Muscle layer of colon (tissue), 2 donors: ENCODE data around the gene MSI2.

Experiments used
- H3K27ac ChIP-seq: one replicate; pipeline ENCODE4 v1.7.0; 2013; ENCODE audit warnings: low read depth, mild to moderate bottlenecking, low read length, moderate library complexity
- H3K27me3 ChIP-seq, 2 donors: one replicate each; pipeline ENCODE4 v1.7.0; 2013; ENCODE audit warnings: low read length in 2 of 2, mild to moderate bottlenecking in 2 of 2; ENCODE audit not compliant: insufficient read depth in 2 of 2, control insufficient read depth in 1 of 2
- H3K36me3 ChIP-seq: one replicate; pipeline ENCODE4 v1.7.0; 2013; ENCODE audit warnings: mild to moderate bottlenecking, low read length; ENCODE audit not compliant: insufficient read depth
- H3K4me1 ChIP-seq: one replicate; pipeline ENCODE4 v1.7.0; 2013; ENCODE audit warnings: mild to moderate bottlenecking, low read length; ENCODE audit not compliant: insufficient read depth
- H3K4me3 ChIP-seq, 2 donors: one replicate each; pipeline ENCODE4 v1.7.0; 2013; ENCODE audit warnings: low read length in 2 of 2, low read depth in 1 of 2, mild to moderate bottlenecking in 1 of 2, moderate library complexity in 1 of 2
- H3K9ac ChIP-seq: one replicate; pipeline ENCODE4 v1.7.0; 2013; ENCODE audit warnings: low read length
- H3K9me3 ChIP-seq: one replicate; pipeline ENCODE4 v1.7.0; 2013; ENCODE audit warnings: mild to moderate bottlenecking, low read length
- donor health status: abdominal sarcoma.
- donor health status: Adenocarcinoma of cecum.

Gene MSI2

GRCh38 chr17:57247913-57248312 lies 8.4 kb upstream of the MSI2 start:
- H3K36me3 ChIP-seq, result no peaks in the 10 kb centered on the region
- H3K27me3 ChIP-seq, result no peaks in the 10 kb centered on the region
- no peaks in the 10 kb centered on the region for H3K4me1 ChIP-seq
- no peaks in the 10 kb centered on the region for H3K9me3 ChIP-seq
- H3K4me3 ChIP-seq, result no peak overlapping the region
- H3K9ac ChIP-seq, result no peak overlapping the region
- H3K27ac ChIP-seq, result no peak overlapping the region

GRCh38 chr17:57249520-57249919 lies 6.8 kb upstream of the MSI2 start:
- Histone ChIP-seq H3K27me3 (no peaks in the 10 kb centered on the region), H3K27ac (no peak overlapping the region), H3K9me3 (no peaks in the 10 kb centered on the region), H3K36me3 (no peaks in the 10 kb centered on the region), H3K9ac (no peak overlapping the region), H3K4me3 (no peak overlapping the region), H3K4me1 (no peaks in the 10 kb centered on the region)

GRCh38 chr17:57251211-57251787 lies 5.0 kb upstream of the MSI2 start:
- no peak overlapping the region for H3K9ac ChIP-seq
- H3K27ac ChIP-seq, result no peak overlapping the region
- H3K27me3 ChIP-seq, result no peaks in the 10 kb centered on the region
- H3K36me3 ChIP-seq, result no peaks in the 10 kb centered on the region
- no peaks in the 10 kb centered on the region for H3K9me3 ChIP-seq
- peaks cover 5% of the 10 kb centered on the region for H3K4me1 ChIP-seq
- H3K4me3 ChIP-seq, result no peak overlapping the region

- peaks cover 9% of the 10 kb centered on the region for H3K4me1 ChIP-seq
- no peak overlapping the region for H3K27ac ChIP-seq
- H3K9ac ChIP-seq, result no peak overlapping the region
- no peaks in the 10 kb centered on the region for H3K27me3 ChIP-seq
- H3K9me3 ChIP-seq, result no peaks in the 10 kb centered on the region
- no peak overlapping the region for H3K4me3 ChIP-seq
- no peaks in the 10 kb centered on the region for H3K36me3 ChIP-seq
Observed at GRCh38 chr17:57253362-57254065, 2.8 kb upstream of the MSI2 start.

- H3K4me3 ChIP-seq, result peak overlapping the region; percentile 71 to 83
- H3K9ac ChIP-seq, result peak overlapping the region; percentile 80
- no peaks in the 10 kb centered on the region for H3K27me3 ChIP-seq
- H3K27ac ChIP-seq, result peak overlapping the region; percentile 89
- H3K4me1 ChIP-seq, result peaks cover 18% of the 10 kb centered on the region
- no peaks in the 10 kb centered on the region for H3K9me3 ChIP-seq
- no peaks in the 10 kb centered on the region for H3K36me3 ChIP-seq
Observed at GRCh38 chr17:57255182-57255775, 1.0 kb upstream of the MSI2 start.

- no peaks in the 10 kb centered on the region for H3K9me3 ChIP-seq
- peaks cover 18% of the 10 kb centered on the region for H3K4me1 ChIP-seq
- H3K36me3 ChIP-seq, result no peaks in the 10 kb centered on the region
- peak overlapping the region; percentile 27 for H3K27ac ChIP-seq
- H3K27me3 ChIP-seq, result no peaks in the 10 kb centered on the region
- H3K4me3 ChIP-seq, result peak overlapping the region; percentile 40 to 63
- H3K9ac ChIP-seq, result peak overlapping the region; percentile 59
Observed at GRCh38 chr17:57256708-57257112, 387 bp downstream of the MSI2 start.

- Histone ChIP-seq H3K27me3 (no peaks in the 10 kb centered on the region), H3K4me1 (peaks cover 18% of the 10 kb centered on the region), H3K27ac (peak overlapping the region; percentile 27), H3K36me3 (peaks cover 5% of the 10 kb centered on the region), H3K4me3 (peak overlapping the region; percentile 40 to 63), H3K9me3 (no peaks in the 10 kb centered on the region), H3K9ac (peak overlapping the region; percentile 59)
Observed at GRCh38 chr17:57257195-57257894, 1.0 kb downstream of the MSI2 start.

GRCh38 chr17:57257895-57258851 lies 1.9 kb downstream of the MSI2 start:
- peaks cover 18% of the 10 kb centered on the region for H3K4me1 ChIP-seq
- H3K4me3 ChIP-seq, result peak overlapping the region; percentile 40 to 63
- H3K36me3 ChIP-seq, result peaks cover 13% of the 10 kb centered on the region
- no peaks in the 10 kb centered on the region for H3K9me3 ChIP-seq
- no peaks in the 10 kb centered on the region for H3K27me3 ChIP-seq
- no peak overlapping the region for H3K27ac ChIP-seq
- H3K9ac ChIP-seq, result peak overlapping the region; percentile 59

- Histone ChIP-seq H3K9me3 (no peaks in the 10 kb centered on the region), H3K36me3 (peaks cover 17% of the 10 kb centered on the region), H3K27me3 (no peaks in the 10 kb centered on the region), H3K27ac (no peak overlapping the region), H3K9ac (no peak overlapping the region), H3K4me1 (peaks cover 18% of the 10 kb centered on the region), H3K4me3 (no peak overlapping the region)
Observed at GRCh38 chr17:57259306-57259705, 3.0 kb downstream of the MSI2 start.

- Histone ChIP-seq H3K4me1 (peaks cover 18% of the 10 kb centered on the region), H3K4me3 (no peak overlapping the region), H3K27ac (no peak overlapping the region), H3K36me3 (peaks cover 17% of the 10 kb centered on the region), H3K9me3 (no peaks in the 10 kb centered on the region), H3K27me3 (no peaks in the 10 kb centered on the region), H3K9ac (no peak overlapping the region)
Observed at GRCh38 chr17:57259817-57260216, 3.5 kb downstream of the MSI2 start.
